ENCODE data around the gene SMIM10. TPM values are rescaled to one million over a fixed set of nuclear protein-coding genes. Genes with fewer than 3 reads are reported as not detected.
A peak's percentile ranks its signal among the peaks of the same experiment; 100 is the strongest.

SMIM10 gene
- total and polyA plus RNA-seq, 4 donors, result 4.0 to 6.6 (median 5.7) TPM

DNA sequence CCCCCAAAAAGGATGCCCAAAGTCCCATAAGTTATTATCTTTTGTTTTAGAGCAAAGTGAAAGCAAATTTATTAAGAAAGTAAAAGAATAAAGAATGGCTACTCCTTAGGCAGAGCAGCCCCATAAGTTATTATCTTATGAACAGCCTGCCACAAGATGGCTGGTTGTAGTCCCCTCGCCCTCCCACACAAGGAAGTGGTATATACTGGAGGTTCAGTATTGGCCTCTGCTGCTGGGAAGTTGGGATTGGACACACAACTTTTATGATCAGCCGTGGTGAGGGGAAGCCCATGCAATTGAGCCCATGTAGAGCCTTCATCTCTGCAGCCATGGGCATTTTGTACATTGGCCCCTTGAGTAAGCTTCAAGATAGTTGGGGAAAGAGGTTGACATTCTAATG lies 8.0 kb upstream of the SMIM10 start:
- DNase-seq, result no peak
- Histone ChIP-seq H3K9me3 (ENCODE audit: control insufficient read depth in 4 of 4, insufficient read depth in 3 of 4, low read length in 3 of 4) (peaks cover 0 to 2% (median 0%) of the 10 kb centered on the region in 4 donors), H3K27me3 (ENCODE audit: control insufficient read depth in 3 of 3, insufficient read depth in 3 of 3, low read length in 2 of 3) (peaks cover 0 to 5% (median 1%) of the 10 kb centered on the region in 3 donors), H3K9ac (ENCODE audit: insufficient read depth in 1 of 2, low read length in 2 of 2) (no peak overlapping the region), H3K36me3 (ENCODE audit: control insufficient read depth in 4 of 4, insufficient read depth in 4 of 4, low read length in 4 of 4) (no peaks in the 10 kb centered on the region), H3K4me1 (ENCODE audit: control insufficient read depth in 5 of 5, insufficient read depth in 5 of 5, low read length in 5 of 5) (no peaks in the 10 kb centered on the region), H3K4me3 (no peak overlapping the region), H3K27ac (ENCODE audit: low read depth in 1 of 2, low read length in 1 of 2) (no peak overlapping the region)
- WGBS, 2 donors, result 79 to 100% methylated on average over 2 of the region's 2 CpGs
- no peak for ATAC-seq (ENCODE audit: insufficient read depth, low FRiP score)
- TF ChIP-seq, protein P1, sequence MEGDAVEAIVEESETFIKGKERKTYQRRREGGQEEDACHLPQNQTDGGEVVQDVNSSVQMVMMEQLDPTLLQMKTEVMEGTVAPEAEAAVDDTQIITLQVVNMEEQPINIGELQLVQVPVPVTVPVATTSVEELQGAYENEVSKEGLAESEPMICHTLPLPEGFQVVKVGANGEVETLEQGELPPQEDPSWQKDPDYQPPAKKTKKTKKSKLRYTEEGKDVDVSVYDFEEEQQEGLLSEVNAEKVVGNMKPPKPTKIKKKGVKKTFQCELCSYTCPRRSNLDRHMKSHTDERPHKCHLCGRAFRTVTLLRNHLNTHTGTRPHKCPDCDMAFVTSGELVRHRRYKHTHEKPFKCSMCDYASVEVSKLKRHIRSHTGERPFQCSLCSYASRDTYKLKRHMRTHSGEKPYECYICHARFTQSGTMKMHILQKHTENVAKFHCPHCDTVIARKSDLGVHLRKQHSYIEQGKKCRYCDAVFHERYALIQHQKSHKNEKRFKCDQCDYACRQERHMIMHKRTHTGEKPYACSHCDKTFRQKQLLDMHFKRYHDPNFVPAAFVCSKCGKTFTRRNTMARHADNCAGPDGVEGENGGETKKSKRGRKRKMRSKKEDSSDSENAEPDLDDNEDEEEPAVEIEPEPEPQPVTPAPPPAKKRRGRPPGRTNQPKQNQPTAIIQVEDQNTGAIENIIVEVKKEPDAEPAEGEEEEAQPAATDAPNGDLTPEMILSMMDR (IDR thresholded peaks at IDR 0.05; ENCODE audit: control extremely low read depth, extremely low read depth), result no peak

DNA sequence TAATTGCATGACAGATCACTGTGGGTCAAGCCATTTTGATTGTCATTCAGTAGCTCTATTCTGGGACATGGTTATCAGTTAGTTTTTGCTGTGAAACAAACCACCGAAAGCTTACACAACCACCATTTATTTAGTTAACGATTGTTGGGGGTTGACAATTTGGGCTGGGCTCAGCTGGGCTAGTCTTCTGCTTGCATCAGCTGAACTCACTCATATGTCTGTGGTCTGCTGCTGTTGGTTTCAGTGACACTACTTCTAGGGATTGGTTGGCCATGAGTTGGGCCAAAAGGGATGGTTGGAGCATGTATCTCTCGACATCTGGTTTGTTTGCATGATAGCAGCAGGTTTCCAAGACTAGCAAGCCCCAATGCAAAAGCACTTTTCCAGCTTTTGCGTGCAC lies 5.3 kb upstream of the SMIM10 start:
- Histone ChIP-seq H3K9ac (ENCODE audit: insufficient read depth in 1 of 2, low read length in 2 of 2) (no peak overlapping the region), H3K9me3 (ENCODE audit: control insufficient read depth in 4 of 4, insufficient read depth in 3 of 4, low read length in 3 of 4) (peaks cover 0 to 2% (median 0%) of the 10 kb centered on the region in 4 donors), H3K4me3 (no peak overlapping the region), H3K27me3 (ENCODE audit: control insufficient read depth in 3 of 3, insufficient read depth in 3 of 3, low read length in 2 of 3) (peaks cover 0 to 5% (median 5%) of the 10 kb centered on the region in 3 donors), H3K27ac (ENCODE audit: low read depth in 1 of 2, low read length in 1 of 2) (no peak overlapping the region), H3K36me3 (ENCODE audit: control insufficient read depth in 4 of 4, insufficient read depth in 4 of 4, low read length in 4 of 4) (no peaks in the 10 kb centered on the region), H3K4me1 (ENCODE audit: control insufficient read depth in 5 of 5, insufficient read depth in 5 of 5, low read length in 5 of 5) (no peaks in the 10 kb centered on the region)
- DNase-seq (no peak), ATAC-seq (ENCODE audit: insufficient read depth, low FRiP score) (no peak)
- 83 to 95% methylated on average over 4 of the region's 4 CpGs for WGBS, 2 donors
- TF ChIP-seq, protein P1 (IDR thresholded peaks at IDR 0.05; ENCODE audit: control extremely low read depth, extremely low read depth), result no peak

DNA sequence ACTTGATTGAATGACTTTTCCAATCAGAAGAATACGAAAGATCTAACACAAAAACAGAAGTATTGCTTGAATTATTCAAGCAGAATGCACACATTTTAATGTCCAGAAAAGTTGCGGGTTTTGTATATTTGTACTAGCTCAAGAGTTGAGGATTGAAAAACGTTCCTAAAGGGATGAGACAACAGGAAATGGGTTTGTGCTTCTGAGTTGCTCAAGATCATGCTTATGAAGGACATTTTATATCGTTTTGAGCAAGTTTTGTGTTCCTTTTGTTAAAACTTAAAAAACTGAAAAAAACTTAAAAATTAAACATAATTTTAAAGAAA lies 353 bp upstream of the SMIM10 start:
- no peak overlapping the region for H3K4me3 ChIP-seq

More for the DNA sequence above, 353 bp upstream of the SMIM10 start:
- 37 to 45% methylated on average over 4 of the region's 4 CpGs for WGBS, 2 donors
- H3K9ac ChIP-seq (ENCODE audit: insufficient read depth in 1 of 2, low read length in 2 of 2), result no peak overlapping the region
- peak overlapping the region in 1 of 2 donors; percentile 1 for H3K27ac ChIP-seq (ENCODE audit: low read depth in 1 of 2, low read length in 1 of 2)
- DNase-seq (no peak), ATAC-seq (ENCODE audit: insufficient read depth, low FRiP score) (no peak)
- TF ChIP-seq, protein P1 (IDR thresholded peaks at IDR 0.05; ENCODE audit: control extremely low read depth, extremely low read depth), result no peak
- peaks cover 0 to 12% (median 4%) of the 10 kb centered on the region in 3 donors for H3K27me3 ChIP-seq (ENCODE audit: control insufficient read depth in 3 of 3, insufficient read depth in 3 of 3, low read length in 2 of 3)
- H3K36me3 ChIP-seq (ENCODE audit: control insufficient read depth in 4 of 4, insufficient read depth in 4 of 4, low read length in 4 of 4), result no peaks in the 10 kb centered on the region
- peaks cover 0 to 8% (median 0%) of the 10 kb centered on the region in 4 donors for H3K9me3 ChIP-seq (ENCODE audit: control insufficient read depth in 4 of 4, insufficient read depth in 3 of 4, low read length in 3 of 4)
- no peaks in the 10 kb centered on the region for H3K4me1 ChIP-seq (ENCODE audit: control insufficient read depth in 5 of 5, insufficient read depth in 5 of 5, low read length in 5 of 5)

Data from lung (tissue), 12 donors.